Astrocyte of the spinal cord (primary cell): Measurements from ENCODE around the gene STK11IP.

Experiments used
- DNase-seq: peaks from one replicate; pipeline ENCODE4 v3.0.0; 2011; ENCODE audit warnings: low read depth, low spot score
- H3K4me3 ChIP-seq: 2 replicates; pipeline ENCODE4 v1.5.1; 2011; ENCODE audit warnings: low read depth, mild to moderate bottlenecking, low read length, moderate library complexity
- CTCF ChIP-seq: IDR thresholded peaks from 2 replicates; pipeline ENCODE4 v1.5.1; 2012; ENCODE audit warnings: low read depth, mild to moderate bottlenecking, low read length, inconsistent platforms
- in situ Hi-C: cut with HindIII; loops from 2 replicates; pipeline ENCODE4 v1.10.0; 2017; ENCODE audit warnings: low sequenced_read_pairs

The STK11IP gene

GRCh38 chr2:219569635-219570034 is 28.0 kb upstream of the STK11IP start:
- in situ Hi-C loops: no loop called here
- no peak overlapping the region for H3K4me3 ChIP-seq
- TF ChIP-seq CTCF: no peak
- DNase-seq: no peak

GRCh38 chr2:219570194-219570923 is 27.3 kb upstream of the STK11IP start:
- no peak for TF ChIP-seq CTCF
- H3K4me3 ChIP-seq: peak overlapping the region; percentile 57
- peak; percentile 10 for DNase-seq
- in situ Hi-C loops: no loop called here

- peak overlapping the region; percentile 57 for H3K4me3 ChIP-seq
- DNase-seq: peak; percentile 22
- in situ Hi-C loops: no loop called here
- no peak for TF ChIP-seq CTCF
Observed at GRCh38 chr2:219570924-219571310, 26.7 kb upstream of the STK11IP start.

- H3K4me3 ChIP-seq: peak within 1 kb of the TSS; percentile 57
- peak; percentile 73 for DNase-seq
- TF ChIP-seq CTCF: no peak
- in situ Hi-C loops: no loop called here
Observed at GRCh38 chr2:219571311-219572236, 26.1 kb upstream of the STK11IP start, which contains the start of gene OBSL1. Gene OBSL1 (minus strand): TSS chr2:219571539. CDS start chr2:219571232, 307 bp downstream.

- no peak for DNase-seq
- peak within 1 kb of the TSS; percentile 57 for H3K4me3 ChIP-seq
- in situ Hi-C loops: no loop called here
- no peak for TF ChIP-seq CTCF
Observed at GRCh38 chr2:219572237-219573001, 25.2 kb upstream of the STK11IP start, which contains the start of gene INHA. Gene INHA (plus strand): TSS chr2:219572310. CDS start chr2:219572375, 65 bp downstream.

- no peak overlapping the region for H3K4me3 ChIP-seq
- in situ Hi-C loops: no loop called here
- TF ChIP-seq CTCF: no peak
- no peak for DNase-seq
Observed at GRCh38 chr2:219573166-219573565, 24.5 kb upstream of the STK11IP start.
